Activated CD4-positive, alpha-beta memory T cell treated with anti-CD3 and anti-CD28 coated beads, Interleukin-2, amount 10 ng/mL, durations not matched to agents 7 days and 5 days (primary cell): ENCODE measurements around the gene NOL9. TPM values are rescaled to one million over a fixed set of nuclear protein-coding genes. Genes with fewer than 3 reads are reported as not detected.

ENCODE experiments used
- CTCF ChIA-PET: fragments of 350-600 bp; sonication (Branson Sonifier 250); formaldehyde crosslinking; loops from one replicate; lab custom pipeline; 2021; ENCODE audit warnings: antibody characterized with exemption, inconsistent platforms; lab: Charles Lee
- POLR2A ChIA-PET: fragments of 350-600 bp; sonication (Branson Sonifier 250); formaldehyde crosslinking; loops from one replicate; lab custom pipeline; 2021; ENCODE audit warnings: antibody characterized with exemption; lab: Charles Lee
- DNase-seq: peaks from one replicate; pipeline ENCODE4 v3.0.0-alpha.2; 2020
- H3K27ac Mint-ChIP-seq: one replicate; pipeline ENCODE4 v1.8.0; 2021; ENCODE audit warnings: mild to moderate bottlenecking, mixed read lengths
- H3K27me3 Mint-ChIP-seq: one replicate; pipeline ENCODE4 v1.8.0; 2021; ENCODE audit warnings: mixed read lengths
- H3K36me3 Mint-ChIP-seq: one replicate; pipeline ENCODE4 v1.8.0; 2021; ENCODE audit warnings: low read depth, mixed read lengths
- H3K4me1 Mint-ChIP-seq: one replicate; pipeline ENCODE4 v1.8.0; 2021; ENCODE audit warnings: mixed read lengths
- H3K4me3 Mint-ChIP-seq: one replicate; pipeline ENCODE4 v1.8.0; 2021; ENCODE audit warnings: mild to moderate bottlenecking, mixed read lengths
- H3K9me3 Mint-ChIP-seq: one replicate; pipeline ENCODE4 v1.8.0; 2021; ENCODE audit warnings: mixed read lengths
- total RNA-seq, 2 experiments: library from RNA; stranded (reverse); gene quantifications; one replicate each; pipeline ENCODE4 v1.2.3, GENCODE V29; 2021

Gene NOL9
- total RNA-seq, 2 experiments from 2014 or later: 39.1 to 40.8 TPM

GRCh38 chr1:6511056-6511455, 43.3 kb downstream of the NOL9 start:
- Mint-ChIP-seq H3K9me3 (no peaks in the 10 kb centered on the region), H3K36me3 (no peaks in the 10 kb centered on the region), H3K4me3 (no peak overlapping the region), H3K27ac (no peak overlapping the region), H3K27me3 (no peaks in the 10 kb centered on the region), H3K4me1 (no peaks in the 10 kb centered on the region)
- DNase-seq: no peak
- POLR2A ChIA-PET: no interaction called here
- CTCF ChIA-PET: no interaction called here

- no peak for DNase-seq
- H3K27me3 Mint-ChIP-seq: no peaks in the 10 kb centered on the region
- H3K4me1 Mint-ChIP-seq: no peaks in the 10 kb centered on the region
- H3K9me3 Mint-ChIP-seq: no peaks in the 10 kb centered on the region
- ChIA-PET CTCF (interaction anchor here (1.1 kb wide), 1 partner anchor 24 kb away, joined by 3 read pairs; no protein-coding TSS in a partner anchor), POLR2A (no interaction called here)
- no peak overlapping the region for H3K4me3 Mint-ChIP-seq
- no peaks in the 10 kb centered on the region for H3K36me3 Mint-ChIP-seq
- H3K27ac Mint-ChIP-seq: no peak overlapping the region
These were observed 43.8 kb downstream of the NOL9 start for GRCh38 chr1:6510493-6510892.

- Mint-ChIP-seq H3K4me1 (no peaks in the 10 kb centered on the region), H3K4me3 (no peak overlapping the region), H3K36me3 (no peaks in the 10 kb centered on the region), H3K27me3 (no peaks in the 10 kb centered on the region), H3K27ac (no peak overlapping the region), H3K9me3 (no peaks in the 10 kb centered on the region)
- CTCF ChIA-PET: interaction anchor here (1.1 kb wide), 1 partner anchor 24 kb away, joined by 3 read pairs; no protein-coding TSS in a partner anchor
- POLR2A ChIA-PET: no interaction called here
- no peak for DNase-seq
These were observed 44.4 kb downstream of the NOL9 start for GRCh38 chr1:6509919-6510291.

GRCh38 chr1:6509220-6509918, 44.9 kb downstream of the NOL9 start:
- POLR2A ChIA-PET: no interaction called here

GRCh38 chr1:6508816-6509189, 45.5 kb downstream of the NOL9 start:
- Mint-ChIP-seq H3K4me3 (no peak overlapping the region), H3K27me3 (no peaks in the 10 kb centered on the region), H3K9me3 (no peaks in the 10 kb centered on the region), H3K27ac (no peak overlapping the region), H3K4me1 (no peaks in the 10 kb centered on the region), H3K36me3 (no peaks in the 10 kb centered on the region)
- POLR2A ChIA-PET: no interaction called here
- CTCF ChIA-PET: no interaction called here
- no peak for DNase-seq

More at GRCh38 chr1:6509220-6509918, 44.9 kb downstream of the NOL9 start:
- Mint-ChIP-seq H3K4me3 (no peak overlapping the region), H3K36me3 (no peaks in the 10 kb centered on the region), H3K4me1 (no peaks in the 10 kb centered on the region), H3K27ac (no peak overlapping the region), H3K9me3 (no peaks in the 10 kb centered on the region), H3K27me3 (no peaks in the 10 kb centered on the region)
- DNase-seq: no peak
- CTCF ChIA-PET: interaction anchor here (1.1 kb wide), 1 partner anchor 23 kb away, joined by 3 read pairs; no protein-coding TSS in a partner anchor

- H3K9me3 Mint-ChIP-seq: no peaks in the 10 kb centered on the region
- H3K27ac Mint-ChIP-seq: no peak overlapping the region
- H3K27me3 Mint-ChIP-seq: no peaks in the 10 kb centered on the region
- H3K4me1 Mint-ChIP-seq: no peaks in the 10 kb centered on the region
- no peaks in the 10 kb centered on the region for H3K36me3 Mint-ChIP-seq
- ChIA-PET CTCF (no interaction called here), POLR2A (no interaction called here)
- DNase-seq: no peak
- no peak overlapping the region for H3K4me3 Mint-ChIP-seq
These were observed 46.0 kb downstream of the NOL9 start for GRCh38 chr1:6508154-6508815.

- DNase-seq: no peak
- CTCF ChIA-PET: interaction anchor here (1.0 to 1.3 kb wide), 3 partner anchors 8 to 47 kb away, joined by 3 read pairs; partner anchors contain the start of genes NOL9 and TAS1R1
- POLR2A ChIA-PET: no interaction called here
- H3K9me3 Mint-ChIP-seq: no peaks in the 10 kb centered on the region
- H3K27ac Mint-ChIP-seq: no peak overlapping the region
- H3K4me1 Mint-ChIP-seq: no peaks in the 10 kb centered on the region
- no peaks in the 10 kb centered on the region for H3K27me3 Mint-ChIP-seq
- no peaks in the 10 kb centered on the region for H3K36me3 Mint-ChIP-seq
- no peak overlapping the region for H3K4me3 Mint-ChIP-seq
These were observed 46.8 kb downstream of the NOL9 start for GRCh38 chr1:6507461-6507911.

GRCh38 chr1:6507037-6507428, 47.3 kb downstream of the NOL9 start:
- DNase-seq: no peak
- H3K4me1 Mint-ChIP-seq: no peaks in the 10 kb centered on the region
- H3K9me3 Mint-ChIP-seq: no peaks in the 10 kb centered on the region
- H3K4me3 Mint-ChIP-seq: no peak overlapping the region
- CTCF ChIA-PET: interaction anchor here (1.0 to 1.3 kb wide), 3 partner anchors 9 to 48 kb away, joined by 3 read pairs; partner anchors contain the start of genes NOL9 and TAS1R1
- no peaks in the 10 kb centered on the region for H3K27me3 Mint-ChIP-seq
- no peaks in the 10 kb centered on the region for H3K36me3 Mint-ChIP-seq
- no peak overlapping the region for H3K27ac Mint-ChIP-seq
- POLR2A ChIA-PET: no interaction called here

GRCh38 chr1:6506210-6507036, 47.9 kb downstream of the NOL9 start:
- DNase-seq: no peak
- Mint-ChIP-seq H3K4me1 (no peaks in the 10 kb centered on the region), H3K27ac (no peak overlapping the region), H3K9me3 (no peaks in the 10 kb centered on the region), H3K4me3 (no peak overlapping the region), H3K36me3 (no peaks in the 10 kb centered on the region), H3K27me3 (no peaks in the 10 kb centered on the region)
- POLR2A ChIA-PET: no interaction called here
- CTCF ChIA-PET: interaction anchor here (1.0 to 1.9 kb wide), 4 partner anchors 9 to 48 kb away, joined by 3 to 5 read pairs (median 3); partner anchors contain the start of genes NOL9 and TAS1R1

GRCh38 chr1:6505367-6506209, 48.7 kb downstream of the NOL9 start:
- Mint-ChIP-seq H3K9me3 (no peaks in the 10 kb centered on the region), H3K4me1 (no peaks in the 10 kb centered on the region), H3K27ac (no peak overlapping the region), H3K36me3 (no peaks in the 10 kb centered on the region), H3K27me3 (no peaks in the 10 kb centered on the region), H3K4me3 (no peak overlapping the region)
- DNase-seq: no peak
- ChIA-PET POLR2A (interaction anchor here (0.8 kb wide), 1 partner anchor 46 kb away, joined by 3 read pairs; no protein-coding TSS in a partner anchor), CTCF (interaction anchor here (1.3 to 1.9 kb wide), 2 partner anchors 10 to 17 kb away, joined by 3 to 5 read pairs; no protein-coding TSS in a partner anchor)

- Mint-ChIP-seq H3K27me3 (no peaks in the 10 kb centered on the region), H3K4me3 (no peak overlapping the region), H3K4me1 (no peaks in the 10 kb centered on the region), H3K9me3 (no peaks in the 10 kb centered on the region), H3K36me3 (no peaks in the 10 kb centered on the region), H3K27ac (no peak overlapping the region)
- CTCF ChIA-PET: interaction anchor here (1.9 kb wide), 1 partner anchor 16 kb away, joined by 5 read pairs; no protein-coding TSS in a partner anchor
- POLR2A ChIA-PET: interaction anchor here (0.8 kb wide), 1 partner anchor 45 kb away, joined by 3 read pairs; no protein-coding TSS in a partner anchor
- no peak for DNase-seq
These were observed 49.4 kb downstream of the NOL9 start for GRCh38 chr1:6504887-6505286.
